GM12801 (cell line): ENCODE data around the gene POU2AF2.

Experiments
- TF ChIP-seq, protein P1 (sequence below): IDR thresholded peaks from one replicate; pipeline ENCODE4 v1.5.1; 2011; ENCODE audit warnings: control low read depth; ENCODE audit not compliant: insufficient read length; ENCODE audit errors: extremely low read depth

The POU2AF2 gene

DNA sequence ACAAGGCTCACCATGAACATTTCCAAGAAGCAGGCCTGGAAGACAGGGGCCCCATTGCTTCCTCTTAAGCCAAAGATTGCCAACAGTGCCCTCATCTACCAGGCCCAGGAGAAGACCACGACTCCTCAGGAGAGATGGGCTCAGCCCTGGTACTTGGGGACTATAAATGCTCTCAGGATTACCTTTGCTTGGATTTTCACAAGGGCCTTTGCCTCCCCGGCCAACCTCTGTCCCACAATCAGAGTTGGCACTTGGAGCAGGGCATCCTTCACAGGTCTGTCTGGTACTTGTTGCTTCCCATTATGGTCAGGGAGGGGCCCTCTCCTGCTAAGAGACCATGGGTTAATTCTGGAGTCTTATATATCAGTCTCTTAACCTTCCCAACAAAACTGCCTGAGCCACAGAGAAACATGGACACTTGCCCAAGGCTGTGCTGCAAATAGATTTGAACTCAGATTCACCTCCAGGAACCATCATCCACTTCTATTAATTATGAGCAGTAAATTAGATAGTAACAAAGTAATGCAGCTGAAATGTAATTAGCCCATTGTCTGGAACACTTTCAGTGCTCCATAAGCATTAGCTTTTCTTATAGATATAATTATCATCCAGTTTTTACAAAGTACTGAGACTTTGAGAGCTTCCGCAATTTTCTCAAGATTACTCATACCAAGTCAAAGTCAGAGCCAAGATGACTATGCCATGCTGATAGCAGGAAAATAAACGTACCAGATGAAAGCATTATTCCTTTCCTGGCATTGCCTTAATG is 86.4 kb downstream of the POU2AF2 start:
- TF ChIP-seq, protein P1, sequence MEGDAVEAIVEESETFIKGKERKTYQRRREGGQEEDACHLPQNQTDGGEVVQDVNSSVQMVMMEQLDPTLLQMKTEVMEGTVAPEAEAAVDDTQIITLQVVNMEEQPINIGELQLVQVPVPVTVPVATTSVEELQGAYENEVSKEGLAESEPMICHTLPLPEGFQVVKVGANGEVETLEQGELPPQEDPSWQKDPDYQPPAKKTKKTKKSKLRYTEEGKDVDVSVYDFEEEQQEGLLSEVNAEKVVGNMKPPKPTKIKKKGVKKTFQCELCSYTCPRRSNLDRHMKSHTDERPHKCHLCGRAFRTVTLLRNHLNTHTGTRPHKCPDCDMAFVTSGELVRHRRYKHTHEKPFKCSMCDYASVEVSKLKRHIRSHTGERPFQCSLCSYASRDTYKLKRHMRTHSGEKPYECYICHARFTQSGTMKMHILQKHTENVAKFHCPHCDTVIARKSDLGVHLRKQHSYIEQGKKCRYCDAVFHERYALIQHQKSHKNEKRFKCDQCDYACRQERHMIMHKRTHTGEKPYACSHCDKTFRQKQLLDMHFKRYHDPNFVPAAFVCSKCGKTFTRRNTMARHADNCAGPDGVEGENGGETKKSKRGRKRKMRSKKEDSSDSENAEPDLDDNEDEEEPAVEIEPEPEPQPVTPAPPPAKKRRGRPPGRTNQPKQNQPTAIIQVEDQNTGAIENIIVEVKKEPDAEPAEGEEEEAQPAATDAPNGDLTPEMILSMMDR: no peak

DNA sequence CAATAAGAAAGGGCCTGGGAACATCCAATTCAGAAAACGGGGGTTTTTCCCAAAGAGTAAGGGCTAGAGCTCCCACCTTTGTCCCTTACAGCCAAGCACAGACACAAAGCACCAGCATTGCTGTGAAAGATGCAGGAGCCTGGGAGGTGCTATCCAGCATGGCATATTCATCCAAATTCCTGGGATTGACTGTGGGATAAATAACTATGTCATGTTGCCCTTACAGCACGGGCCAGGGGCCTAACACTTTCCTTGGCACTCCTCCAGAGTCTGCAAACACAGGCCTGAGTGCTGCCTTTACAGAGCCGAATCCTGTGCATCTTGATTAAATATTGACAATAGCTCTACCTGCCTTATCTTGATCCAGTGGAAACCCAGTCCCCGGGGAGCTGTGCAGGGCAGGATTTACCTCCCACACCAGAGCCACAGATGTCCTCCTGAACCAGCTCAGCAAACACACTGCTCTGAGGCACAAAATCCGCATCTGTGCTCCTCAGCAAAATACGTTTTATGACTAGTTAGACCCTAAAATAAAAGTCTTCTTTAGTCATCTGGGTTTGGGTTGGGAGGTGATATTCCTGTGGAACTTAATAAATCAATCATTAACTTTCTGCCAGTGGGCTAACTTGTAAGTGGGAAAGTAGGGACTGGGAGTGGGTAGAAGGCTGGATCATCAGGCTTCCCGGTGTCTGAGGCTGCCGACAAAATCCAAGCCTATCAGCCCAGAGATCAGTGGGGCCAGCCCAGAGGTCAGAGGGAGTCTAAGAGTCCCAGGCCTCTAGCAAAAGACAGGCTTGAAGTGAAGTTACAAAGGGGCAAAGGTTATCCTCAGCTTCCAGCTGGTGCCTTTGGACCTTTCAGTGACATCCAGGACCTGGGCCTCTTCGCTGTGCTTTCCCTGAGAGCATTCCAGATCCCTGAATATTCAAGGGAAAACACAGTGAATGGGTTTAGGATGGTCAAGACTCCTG is 89.3 kb downstream of the POU2AF2 start:
- TF ChIP-seq, protein P1: no peak

DNA sequence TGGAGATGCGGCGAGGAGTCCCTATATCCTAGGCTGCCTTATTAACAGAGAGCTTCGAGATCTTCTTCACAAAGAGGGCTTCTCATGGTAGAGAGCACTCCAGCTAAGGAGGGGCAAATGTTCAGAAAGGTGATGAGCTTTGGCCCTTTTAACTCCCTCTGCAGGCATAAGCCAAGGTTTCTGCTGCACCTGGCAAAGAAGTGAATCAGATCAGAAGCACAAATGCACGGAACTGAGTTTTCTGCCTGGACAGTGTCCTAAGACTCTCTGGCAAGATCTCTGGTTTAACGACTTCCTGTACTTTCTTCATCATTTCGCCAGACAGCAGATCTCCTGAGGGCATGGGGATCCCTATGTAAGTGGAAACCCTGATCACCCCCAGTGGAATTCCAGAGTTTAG is 90.0 kb downstream of the POU2AF2 start:
- TF ChIP-seq, protein P1: no peak
